Activated CD4-positive, alpha-beta memory T cell treated with anti-CD3 and anti-CD28 coated beads, Interleukin-2, amount 10 ng/mL, durations not matched to agents 7 days and 5 days (primary cell): ENCODE results near the gene MYLK4. TPM values are rescaled to one million over a fixed set of nuclear protein-coding genes. Genes with fewer than 3 reads are reported as not detected.
A peak's percentile ranks its signal among the peaks of the same experiment; 100 is the strongest.

Experiments used
- CTCF ChIA-PET: fragments of 350-600 bp; sonication (Branson Sonifier 250); formaldehyde crosslinking; loops from one replicate; lab custom pipeline; 2021; ENCODE audit warnings: antibody characterized with exemption, inconsistent platforms; lab: Charles Lee
- POLR2A ChIA-PET: fragments of 350-600 bp; sonication (Branson Sonifier 250); formaldehyde crosslinking; loops from one replicate; lab custom pipeline; 2021; ENCODE audit warnings: antibody characterized with exemption; lab: Charles Lee
- DNase-seq: peaks from one replicate; pipeline ENCODE4 v3.0.0-alpha.2; 2020
- H3K27ac Mint-ChIP-seq: one replicate; pipeline ENCODE4 v1.8.0; 2021; ENCODE audit warnings: mild to moderate bottlenecking, mixed read lengths
- H3K27me3 Mint-ChIP-seq: one replicate; pipeline ENCODE4 v1.8.0; 2021; ENCODE audit warnings: mixed read lengths
- H3K36me3 Mint-ChIP-seq: one replicate; pipeline ENCODE4 v1.8.0; 2021; ENCODE audit warnings: low read depth, mixed read lengths
- H3K4me1 Mint-ChIP-seq: one replicate; pipeline ENCODE4 v1.8.0; 2021; ENCODE audit warnings: mixed read lengths
- H3K4me3 Mint-ChIP-seq: one replicate; pipeline ENCODE4 v1.8.0; 2021; ENCODE audit warnings: mild to moderate bottlenecking, mixed read lengths
- H3K9me3 Mint-ChIP-seq: one replicate; pipeline ENCODE4 v1.8.0; 2021; ENCODE audit warnings: mixed read lengths
- total RNA-seq, 2 experiments: library from RNA; stranded (reverse); gene quantifications; one replicate each; pipeline ENCODE4 v1.2.3, GENCODE V29; 2021

Gene MYLK4
- total RNA-seq, 2 experiments from 2014 or later, result 0.15 to 0.28 TPM

DNA sequence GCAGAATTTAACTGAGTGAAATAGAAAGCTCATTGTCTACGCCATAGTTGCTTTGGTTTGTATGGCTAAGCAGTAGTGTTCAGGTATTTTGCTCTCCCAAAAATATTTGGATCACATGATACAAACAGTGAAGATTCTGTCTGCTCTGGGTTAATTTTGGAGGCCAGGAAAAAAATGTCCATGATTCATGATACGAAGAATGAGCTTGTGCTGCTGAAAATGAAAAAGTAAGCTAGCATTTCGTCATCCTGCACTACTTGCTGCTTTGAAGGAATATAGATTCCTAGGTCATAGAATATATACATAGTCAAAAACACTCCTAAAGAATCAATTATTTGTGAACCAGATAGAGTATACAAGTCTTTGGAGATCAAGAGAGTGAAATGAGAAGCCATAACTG is 22.7 kb upstream of the MYLK4 start:
- DNase-seq, result no peak
- H3K4me3 Mint-ChIP-seq, result no peak overlapping the region
- no peak overlapping the region for H3K27ac Mint-ChIP-seq
- no peaks in the 10 kb centered on the region for H3K9me3 Mint-ChIP-seq
- H3K4me1 Mint-ChIP-seq, result peaks cover 26% of the 10 kb centered on the region
- H3K36me3 Mint-ChIP-seq, result peaks cover 55% of the 10 kb centered on the region
- no peaks in the 10 kb centered on the region for H3K27me3 Mint-ChIP-seq
- ChIA-PET POLR2A (interaction anchor here (1.6 to 2.0 kb wide), 2 partner anchors 8 to 10 kb away, joined by 3 to 9 read pairs; partner anchors contain the start of gene WRNIP1), CTCF (interaction anchor here (1.2 to 2.9 kb wide), 2 partner anchors 18 to 23 kb away, joined by 3 to 10 read pairs; partner anchors contain the start of gene MYLK4)

DNA sequence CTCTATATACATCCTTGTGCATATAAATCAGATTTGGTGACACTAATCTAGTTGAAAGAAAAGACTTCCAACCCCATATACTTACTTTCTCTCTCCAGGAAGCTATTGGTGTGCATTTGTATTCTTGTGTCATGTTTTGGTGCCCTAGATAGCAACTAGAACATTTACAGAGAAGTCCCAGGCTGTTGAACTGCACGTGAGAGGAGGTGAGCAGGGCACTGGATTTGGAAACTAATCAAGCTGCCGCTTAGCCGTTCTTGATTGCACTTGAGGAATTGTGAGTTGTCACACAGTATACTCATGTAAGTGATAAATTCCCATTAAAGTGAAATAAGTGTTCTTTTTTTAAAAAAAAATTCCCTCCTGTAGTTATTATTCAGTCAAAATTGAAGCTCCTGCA is 22.1 kb upstream of the MYLK4 start:
- no peaks in the 10 kb centered on the region for H3K9me3 Mint-ChIP-seq
- H3K36me3 Mint-ChIP-seq, result peaks cover 58% of the 10 kb centered on the region
- H3K27me3 Mint-ChIP-seq, result no peaks in the 10 kb centered on the region
- ChIA-PET POLR2A (interaction anchor here (1.2 to 1.6 kb wide), 2 partner anchors 10 to 12 kb away, joined by 3 read pairs; no protein-coding TSS in a partner anchor), CTCF (interaction anchor here (1.2 to 2.9 kb wide), 2 partner anchors 18 to 23 kb away, joined by 3 to 10 read pairs; partner anchors contain the start of gene MYLK4)
- H3K27ac Mint-ChIP-seq, result no peak overlapping the region
- no peak for DNase-seq
- H3K4me1 Mint-ChIP-seq, result peaks cover 32% of the 10 kb centered on the region
- H3K4me3 Mint-ChIP-seq, result no peak overlapping the region

DNA sequence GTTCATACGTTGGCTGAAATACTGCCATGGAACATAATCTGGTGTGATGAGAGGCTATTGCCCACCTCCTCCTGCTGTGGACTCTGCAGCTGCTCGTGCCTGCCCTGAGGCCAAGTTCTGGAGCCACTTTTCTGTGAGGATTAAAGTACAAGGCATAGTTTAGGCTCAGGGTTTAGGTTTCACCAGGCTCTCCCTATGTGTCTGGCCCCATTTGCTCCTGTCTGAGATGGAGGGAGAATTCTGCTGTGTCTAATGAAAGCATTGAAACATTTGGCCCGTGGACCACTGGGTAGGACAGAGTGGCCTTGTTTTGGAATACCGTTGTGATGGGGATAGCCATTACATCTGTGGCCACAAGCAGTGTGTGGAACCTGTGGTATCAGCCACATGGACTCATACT is 20.4 kb upstream of the MYLK4 start:
- H3K27ac Mint-ChIP-seq, result no peak overlapping the region
- H3K36me3 Mint-ChIP-seq, result peaks cover 52% of the 10 kb centered on the region
- ChIA-PET POLR2A (no interaction called here), CTCF (no interaction called here)
- peaks cover 41% of the 10 kb centered on the region for H3K4me1 Mint-ChIP-seq
- H3K4me3 Mint-ChIP-seq, result no peak overlapping the region
- no peak for DNase-seq
- H3K9me3 Mint-ChIP-seq, result no peaks in the 10 kb centered on the region
- H3K27me3 Mint-ChIP-seq, result no peaks in the 10 kb centered on the region

DNA sequence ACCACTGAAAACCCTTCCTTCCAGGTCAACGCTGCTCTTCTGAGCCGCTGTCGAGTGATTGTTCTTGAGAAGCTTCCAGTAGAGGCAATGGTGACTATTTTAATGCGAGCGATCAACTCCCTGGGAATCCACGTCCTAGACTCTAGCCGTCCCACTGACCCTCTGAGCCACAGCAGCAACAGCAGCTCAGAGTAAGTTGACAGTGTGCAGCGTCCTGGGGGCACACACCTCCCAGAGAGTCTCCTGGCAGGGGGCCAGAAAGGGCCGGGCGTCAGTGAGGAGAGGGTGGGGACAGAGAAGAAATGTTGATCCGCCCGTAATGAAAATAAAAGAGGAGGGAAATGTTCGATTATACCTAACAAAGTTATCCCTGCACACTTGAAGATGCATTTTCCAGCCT is 19.4 kb upstream of the MYLK4 start:
- no peak for DNase-seq
- ChIA-PET CTCF (interaction anchor here (1.0 to 2.2 kb wide), 3 partner anchors 10 to 76 kb away, joined by 3 to 11 read pairs (median 11); no protein-coding TSS in a partner anchor), POLR2A (no interaction called here)
- Mint-ChIP-seq H3K4me1 (peaks cover 39% of the 10 kb centered on the region), H3K36me3 (peaks cover 48% of the 10 kb centered on the region), H3K9me3 (no peaks in the 10 kb centered on the region), H3K27me3 (no peaks in the 10 kb centered on the region), H3K27ac (no peak overlapping the region), H3K4me3 (no peak overlapping the region)

DNA sequence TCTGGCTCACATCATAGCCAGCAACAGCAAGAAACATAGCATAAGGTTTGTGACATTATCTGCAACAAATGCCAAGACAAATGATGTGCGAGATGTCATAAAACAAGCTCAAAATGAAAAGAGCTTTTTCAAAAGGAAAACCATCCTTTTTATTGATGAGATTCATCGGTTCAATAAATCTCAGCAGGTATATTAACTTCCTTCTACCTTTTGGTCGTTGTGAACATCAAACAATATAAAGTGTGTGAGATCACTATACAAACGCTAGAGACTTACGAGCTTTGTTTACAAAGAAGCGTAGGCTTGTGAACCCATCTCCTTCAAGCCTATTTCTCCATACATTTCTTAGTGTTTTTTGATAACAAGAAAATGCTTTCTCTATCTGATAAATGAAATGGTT is 18.0 kb upstream of the MYLK4 start:
- H3K27me3 Mint-ChIP-seq, result no peaks in the 10 kb centered on the region
- H3K4me1 Mint-ChIP-seq, result peaks cover 40% of the 10 kb centered on the region
- CTCF ChIA-PET, result interaction anchor here (0.8 to 5.1 kb wide), 9 partner anchors 11 to 263 kb away, joined by 3 to 29 read pairs (median 8); partner anchors contain the start of genes MYLK4 and SERPINB1
- H3K27ac Mint-ChIP-seq, result no peak overlapping the region
- POLR2A ChIA-PET, result interaction anchor here (0.7 to 5.1 kb wide), 7 partner anchors 11 to 221 kb away, joined by 3 to 48 read pairs (median 3); partner anchors contain the start of gene SERPINB1
- no peaks in the 10 kb centered on the region for H3K9me3 Mint-ChIP-seq
- no peak for DNase-seq
- peak overlapping the region; percentile 90 for H3K4me3 Mint-ChIP-seq
- peaks cover 40% of the 10 kb centered on the region for H3K36me3 Mint-ChIP-seq

DNA sequence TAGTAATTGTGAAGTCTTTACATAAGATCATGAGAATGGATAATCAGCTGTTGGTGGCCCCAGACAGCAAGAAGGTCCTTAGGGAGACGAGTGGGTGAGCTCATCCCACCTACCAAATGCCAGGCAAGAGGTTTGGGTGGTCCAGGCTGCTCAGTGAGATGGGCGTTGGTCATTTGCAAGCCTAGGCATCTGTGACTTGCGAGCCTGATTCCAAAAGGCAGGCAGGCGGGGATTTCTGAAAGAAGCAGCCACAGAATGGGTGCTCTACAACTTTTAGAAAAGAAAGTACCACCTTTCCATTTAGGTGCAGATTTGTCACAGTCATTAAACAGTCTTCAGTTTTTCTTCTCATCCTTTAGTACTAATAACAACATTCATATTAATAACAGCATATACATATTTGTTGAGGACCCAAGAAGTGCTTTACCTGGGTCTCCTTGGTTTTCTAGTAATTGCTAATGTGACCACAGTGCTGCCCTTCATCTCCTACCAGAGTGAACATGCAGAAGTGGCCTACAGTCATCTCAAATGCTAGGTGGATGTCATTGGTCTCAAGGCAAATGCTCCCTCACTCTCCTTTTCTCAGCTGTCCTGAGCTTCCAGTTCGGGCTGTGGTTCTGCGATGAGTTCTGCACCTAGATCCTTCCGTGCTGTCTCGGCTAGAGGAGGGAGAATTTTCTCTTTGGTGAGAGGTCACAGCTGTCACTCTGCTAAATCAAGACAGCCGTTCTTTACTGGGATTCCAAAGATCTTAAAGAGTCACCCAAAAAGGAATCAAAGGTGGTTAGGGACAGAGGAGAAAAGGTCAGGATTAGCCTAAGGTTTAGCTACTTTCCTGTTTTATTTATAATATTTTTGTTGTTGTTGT is 17.2 kb upstream of the MYLK4 start:
- Mint-ChIP-seq H3K9me3 (no peaks in the 10 kb centered on the region), H3K36me3 (peaks cover 32% of the 10 kb centered on the region), H3K27me3 (no peaks in the 10 kb centered on the region), H3K27ac (no peak overlapping the region), H3K4me1 (peaks cover 40% of the 10 kb centered on the region), H3K4me3 (peak overlapping the region; percentile 90)
- CTCF ChIA-PET, result interaction anchor here (0.8 to 5.1 kb wide), 10 partner anchors 11 to 79 kb away, joined by 3 to 29 read pairs (median 6); partner anchors contain the start of genes MYLK4 and SERPINB1
- POLR2A ChIA-PET, result interaction anchor here (0.6 to 5.1 kb wide), 9 partner anchors 9 to 241 kb away, joined by 3 to 48 read pairs (median 3); partner anchors contain the start of gene SERPINB1
- no peak for DNase-seq

DNA sequence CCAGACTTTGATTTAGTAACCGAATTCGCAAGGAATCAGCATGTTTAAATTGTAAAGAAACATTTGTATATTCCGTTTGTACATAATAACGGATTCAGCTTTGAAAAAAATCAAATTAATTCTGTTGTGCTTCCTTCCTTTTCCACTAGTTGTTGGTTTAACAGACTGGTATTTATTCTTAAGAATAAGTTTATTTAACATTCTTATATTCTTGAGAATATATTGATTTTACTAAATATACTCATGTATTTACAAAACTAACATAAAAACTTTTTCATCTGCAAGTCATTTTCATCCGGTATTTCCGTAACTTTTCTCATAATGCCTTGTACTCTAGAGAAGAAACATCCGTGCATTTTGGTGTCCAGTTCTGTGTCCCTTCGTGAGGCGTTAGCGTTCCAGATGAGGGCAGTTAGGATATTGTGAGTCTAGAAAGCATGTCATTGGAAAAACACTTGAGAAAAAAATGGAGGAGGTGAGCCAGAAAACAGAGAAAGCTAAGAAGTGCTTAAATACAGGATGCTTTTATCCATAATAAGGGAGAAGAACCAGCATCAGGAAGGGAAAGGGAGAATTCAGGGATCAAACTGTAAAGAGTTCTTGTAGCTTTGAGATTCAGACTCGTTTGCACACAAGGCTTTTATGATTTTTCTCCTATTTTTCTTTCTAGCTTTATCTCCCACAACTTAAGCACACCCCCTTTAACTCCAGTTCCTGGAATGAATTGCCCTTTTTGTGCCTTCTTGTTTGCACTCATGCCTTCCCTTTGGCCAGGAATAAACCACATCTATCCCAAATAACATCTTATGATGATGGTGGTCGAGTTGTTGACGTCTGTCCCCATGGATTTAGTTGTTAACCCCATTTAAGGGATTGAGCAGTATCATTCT is 16.3 kb upstream of the MYLK4 start:
- H3K36me3 Mint-ChIP-seq, result peaks cover 25% of the 10 kb centered on the region
- ChIA-PET CTCF (interaction anchor here (0.6 to 5.1 kb wide), 11 partner anchors 10 to 223 kb away, joined by 3 to 29 read pairs (median 4); partner anchors contain the start of gene MYLK4), POLR2A (interaction anchor here (1.0 to 5.1 kb wide), 10 partner anchors 7 to 308 kb away, joined by 3 to 48 read pairs (median 4); partner anchors contain the start of genes MYLK4 and SERPINB1)
- H3K4me1 Mint-ChIP-seq, result peaks cover 42% of the 10 kb centered on the region
- H3K4me3 Mint-ChIP-seq, result peak overlapping the region; percentile 90
- no peaks in the 10 kb centered on the region for H3K9me3 Mint-ChIP-seq
- H3K27me3 Mint-ChIP-seq, result no peaks in the 10 kb centered on the region
- no peak for DNase-seq
- peak overlapping the region; percentile 85 for H3K27ac Mint-ChIP-seq

DNA sequence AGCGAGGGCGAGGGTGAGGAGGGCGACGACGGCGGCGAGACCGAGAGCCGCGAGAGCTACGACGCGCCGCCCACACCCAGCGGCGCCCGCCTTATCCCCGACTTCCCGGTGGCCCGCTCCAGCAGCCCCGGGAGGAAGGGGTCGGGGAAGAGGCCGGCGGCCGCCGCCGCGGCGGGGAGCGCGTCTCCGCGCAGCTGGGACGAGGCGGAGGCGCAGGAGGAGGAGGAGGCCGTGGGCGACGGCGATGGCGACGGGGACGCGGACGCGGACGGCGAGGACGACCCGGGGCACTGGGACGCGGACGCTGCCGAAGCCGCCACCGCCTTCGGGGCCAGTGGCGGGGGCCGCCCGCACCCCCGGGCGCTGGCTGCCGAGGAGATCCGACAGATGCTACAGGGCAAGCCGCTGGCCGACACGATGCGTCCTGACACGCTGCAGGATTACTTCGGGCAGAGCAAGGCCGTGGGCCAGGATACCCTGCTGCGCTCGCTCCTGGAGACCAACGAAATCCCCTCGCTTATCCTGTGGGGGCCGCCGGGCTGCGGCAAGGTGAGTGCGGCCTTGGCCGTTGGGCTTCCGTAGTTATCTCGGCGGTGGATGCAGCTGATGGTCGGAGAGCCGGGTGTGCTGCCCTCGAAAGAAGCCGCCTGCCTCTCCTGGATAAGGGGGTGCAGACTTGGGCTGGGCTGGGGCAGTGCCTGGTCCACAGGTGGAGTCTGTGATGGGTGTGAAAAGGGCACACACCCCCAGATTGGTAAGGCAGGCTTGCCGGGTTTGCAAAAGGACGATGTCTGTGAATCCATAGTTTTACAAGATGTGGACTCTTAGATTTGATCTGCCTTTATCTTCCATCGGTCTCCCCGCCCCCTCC is 15.4 kb upstream of the MYLK4 start:
- ChIA-PET CTCF (interaction anchor here (0.6 to 5.1 kb wide), 14 partner anchors 9 to 224 kb away, joined by 3 to 29 read pairs (median 4); partner anchors contain the start of gene MYLK4), POLR2A (interaction anchor here (0.8 to 5.1 kb wide), 19 partner anchors 8 to 309 kb away, joined by 3 to 48 read pairs (median 4); partner anchors contain the start of genes MYLK4 and SERPINB1)
- H3K27me3 Mint-ChIP-seq, result no peaks in the 10 kb centered on the region
- H3K4me1 Mint-ChIP-seq, result peaks cover 47% of the 10 kb centered on the region
- H3K36me3 Mint-ChIP-seq, result peaks cover 24% of the 10 kb centered on the region
- DNase-seq, result peak; percentile 44
- H3K4me3 Mint-ChIP-seq, result peak overlapping the region; percentile 90
- H3K27ac Mint-ChIP-seq, result peak overlapping the region; percentile 85
- no peaks in the 10 kb centered on the region for H3K9me3 Mint-ChIP-seq

DNA sequence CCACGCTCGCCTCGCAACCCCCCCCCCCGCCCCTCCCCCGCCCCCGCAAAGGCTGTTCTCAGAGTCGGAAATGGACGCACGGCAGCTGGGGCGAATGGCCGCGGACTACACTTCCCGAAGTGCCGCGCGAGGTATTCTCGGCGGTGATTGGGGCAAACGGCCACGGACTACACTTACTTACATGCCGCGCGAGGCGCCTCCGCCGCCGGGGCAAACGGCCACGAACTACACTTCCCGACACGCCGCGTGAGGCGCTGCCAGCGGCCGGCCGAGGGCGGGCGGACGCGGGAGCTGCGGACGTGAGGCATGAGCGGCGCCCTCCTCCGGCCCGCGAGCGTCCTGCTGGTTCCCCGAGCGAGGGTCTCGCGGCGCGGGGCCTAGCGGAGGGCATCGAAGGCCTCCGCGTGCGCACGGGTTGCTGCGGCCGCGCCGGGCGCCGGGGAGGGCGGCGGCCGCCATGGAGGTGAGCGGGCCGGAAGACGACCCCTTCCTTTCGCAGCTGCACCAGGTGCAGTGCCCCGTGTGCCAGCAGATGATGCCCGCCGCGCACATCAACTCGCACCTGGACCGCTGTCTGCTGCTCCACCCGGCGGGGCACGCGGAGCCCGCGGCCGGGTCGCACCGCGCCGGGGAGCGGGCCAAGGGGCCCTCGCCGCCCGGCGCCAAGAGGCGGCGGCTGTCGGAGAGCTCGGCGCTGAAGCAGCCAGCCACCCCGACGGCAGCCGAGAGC is 14.6 kb upstream of the MYLK4 start, which contains the start of gene WRNIP1:
Gene WRNIP1, plus strand, starts transcription at position 228 of the 730 bp plus-strand sequence. Its CDS starts 230 bp downstream, at position 458.
- ChIA-PET POLR2A (interaction anchor here (0.8 to 5.1 kb wide), 18 partner anchors 9 to 310 kb away, joined by 3 to 48 read pairs (median 4); partner anchors contain the start of genes MYLK4 and SERPINB1), CTCF (interaction anchor here (0.6 to 5.1 kb wide), 9 partner anchors 9 to 225 kb away, joined by 3 to 29 read pairs (median 5); partner anchors contain the start of gene MYLK4)
- Mint-ChIP-seq H3K4me3 (peak within 1 kb of the TSS; percentile 90), H3K4me1 (peaks cover 50% of the 10 kb centered on the region), H3K36me3 (peaks cover 18% of the 10 kb centered on the region), H3K27me3 (no peaks in the 10 kb centered on the region), H3K9me3 (no peaks in the 10 kb centered on the region), H3K27ac (peak within 1 kb of the TSS; percentile 96)
- DNase-seq, result peak; percentile 98

DNA sequence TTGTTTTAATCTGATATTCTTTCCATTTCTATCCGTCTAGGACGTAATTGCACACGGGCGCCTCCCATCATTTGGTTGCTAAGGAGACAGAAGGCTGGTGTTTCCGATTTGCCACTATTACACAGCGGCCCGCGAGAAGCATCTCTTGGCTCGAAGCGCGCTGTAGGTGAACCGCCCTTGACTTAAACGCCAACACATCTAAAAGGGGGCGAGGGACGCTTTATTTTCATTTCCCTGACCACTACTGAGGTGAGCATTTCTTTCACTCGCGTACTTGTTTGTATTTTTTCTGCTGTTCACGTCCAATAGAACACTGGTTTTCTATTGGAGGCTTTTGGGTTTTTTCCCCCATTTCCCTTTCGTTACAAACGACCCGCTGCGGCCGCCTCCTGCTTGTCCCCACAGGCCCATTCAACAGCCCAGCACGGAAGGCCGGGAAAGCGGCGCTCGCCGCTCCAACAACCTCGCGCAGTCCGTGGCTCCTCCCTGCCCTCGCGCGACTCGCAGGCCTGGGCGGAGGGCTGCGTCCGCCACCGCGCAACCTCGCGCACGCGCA is 14.0 kb upstream of the MYLK4 start:
- peaks cover 12% of the 10 kb centered on the region for H3K36me3 Mint-ChIP-seq
- POLR2A ChIA-PET, result interaction anchor here (1.2 to 5.1 kb wide), 11 partner anchors 10 to 302 kb away, joined by 3 to 48 read pairs (median 4); partner anchors contain the start of gene SERPINB1
- CTCF ChIA-PET, result interaction anchor here (0.9 to 5.1 kb wide), 9 partner anchors 8 to 225 kb away, joined by 3 to 29 read pairs (median 5); partner anchors contain the start of gene MYLK4
- peaks cover 44% of the 10 kb centered on the region for H3K4me1 Mint-ChIP-seq
- H3K4me3 Mint-ChIP-seq, result peak overlapping the region; percentile 76
- H3K27ac Mint-ChIP-seq, result peak overlapping the region; percentile 96
- no peaks in the 10 kb centered on the region for H3K9me3 Mint-ChIP-seq
- DNase-seq, result peak; percentile 69
- H3K27me3 Mint-ChIP-seq, result no peaks in the 10 kb centered on the region
